ENCODE measurements around the gene WDR64. TPM values are rescaled to one million over a fixed set of nuclear protein-coding genes. Genes with fewer than 3 reads are reported as not detected.
A peak's percentile ranks its signal among the peaks of the same experiment; 100 is the strongest.

The WDR64 gene
- total RNA-seq, 1 experiment from 2014 or later = not detected

DNA sequence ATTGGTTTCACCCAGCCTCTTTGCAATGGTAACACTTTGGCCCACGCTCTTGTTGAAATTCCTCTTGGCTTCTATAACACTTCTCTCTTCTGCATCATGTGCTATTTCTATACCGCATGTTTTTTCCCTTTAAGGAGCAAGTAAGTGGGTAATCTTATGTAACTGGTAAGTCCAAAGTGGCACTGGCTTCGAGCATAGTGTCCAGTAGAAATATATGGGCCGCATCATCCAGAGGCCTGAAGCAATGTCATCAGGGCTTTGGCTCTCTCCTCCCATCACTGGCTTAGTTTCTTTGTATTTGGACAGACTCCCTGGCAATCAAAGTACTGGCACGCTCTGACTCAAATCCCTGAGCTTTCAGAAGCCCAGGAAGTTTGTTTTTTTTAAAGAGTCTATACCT lies 29.4 kb upstream of the WDR64 start:
- ChIA-PET POLR2A (interaction anchor here (0.8 to 5.0 kb wide), 5 partner anchors 10 to 214 kb away, joined by 3 to 35 read pairs (median 3); no protein-coding TSS in a partner anchor), CTCF (interaction anchor here (0.8 to 9.5 kb wide), 6 partner anchors 10 to 791 kb away, joined by 3 to 173 read pairs (median 4); partner anchors contain the start of gene KMO)
- H3K9me3 Mint-ChIP-seq (ENCODE audit: unreplicated experiment) = no peaks in the 10 kb centered on the region
- H3K4me1 Mint-ChIP-seq (ENCODE audit: insufficient read depth, unreplicated experiment) = peaks cover 30% of the 10 kb centered on the region
- no peak for DNase-seq (ENCODE audit: unreplicated experiment)
- H3K36me3 Mint-ChIP-seq (ENCODE audit: insufficient read depth, unreplicated experiment) = peaks cover 56% of the 10 kb centered on the region
- no peaks in the 10 kb centered on the region for H3K27me3 Mint-ChIP-seq (ENCODE audit: insufficient read depth, unreplicated experiment)
- no peak for TF ChIP-seq CTCF (IDR thresholded peaks at IDR 0.05; ENCODE audit: unreplicated experiment)
- BruUV-seq (replicated peaks) = no TSS peak
- intact Hi-C loops (cut with micrococcal nuclease) = no loop called here
- no peak overlapping the region for H3K4me3 Mint-ChIP-seq (ENCODE audit: unreplicated experiment)
- no peak overlapping the region for H3K27ac Mint-ChIP-seq (ENCODE audit: low read depth, unreplicated experiment)

DNA sequence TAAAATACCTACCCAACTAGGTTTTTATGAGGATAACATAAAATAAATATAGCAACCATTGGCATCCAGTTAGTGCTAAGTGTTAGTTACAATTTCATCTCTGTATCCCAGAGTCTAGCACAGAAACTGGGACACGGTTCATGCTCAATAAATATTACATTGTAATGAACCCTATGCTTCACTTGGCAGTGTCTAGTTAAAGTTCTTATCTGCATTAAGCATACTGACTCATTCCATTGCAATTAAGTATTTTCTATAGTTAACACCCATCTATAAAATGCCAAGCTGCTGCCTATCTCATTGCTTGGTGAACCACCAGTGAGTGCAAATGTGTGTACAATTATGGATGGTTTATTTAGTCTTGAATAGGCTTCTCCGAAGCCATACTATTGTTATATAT lies 27.1 kb upstream of the WDR64 start:
- POLR2A ChIA-PET = interaction anchor here (0.6 to 3.4 kb wide), 7 partner anchors 9 to 361 kb away, joined by 3 to 39 read pairs (median 5); partner anchors contain the start of genes CHML and OPN3
- no peaks in the 10 kb centered on the region for H3K9me3 Mint-ChIP-seq (ENCODE audit: unreplicated experiment)
- CTCF ChIA-PET = interaction anchor here (1.3 to 9.5 kb wide), 5 partner anchors 12 to 223 kb away, joined by 3 to 173 read pairs (median 5); partner anchors contain the start of gene EXO1
- intact Hi-C loops (cut with micrococcal nuclease) = loop anchor here (5.0 kb wide), 1 partner anchor 658 kb away; no protein-coding TSS in a partner anchor
- H3K36me3 Mint-ChIP-seq (ENCODE audit: insufficient read depth, unreplicated experiment) = peaks cover 76% of the 10 kb centered on the region
- DNase-seq (ENCODE audit: unreplicated experiment) = no peak
- H3K27ac Mint-ChIP-seq (ENCODE audit: low read depth, unreplicated experiment) = no peak overlapping the region
- H3K4me3 Mint-ChIP-seq (ENCODE audit: unreplicated experiment) = no peak overlapping the region
- no TSS peak for BruUV-seq (replicated peaks)
- peaks cover 44% of the 10 kb centered on the region for H3K4me1 Mint-ChIP-seq (ENCODE audit: insufficient read depth, unreplicated experiment)
- no peaks in the 10 kb centered on the region for H3K27me3 Mint-ChIP-seq (ENCODE audit: insufficient read depth, unreplicated experiment)
- TF ChIP-seq CTCF (IDR thresholded peaks at IDR 0.05; ENCODE audit: unreplicated experiment) = no peak

GRCh38 chr1:241627453-241628259 lies 24.4 kb upstream of the WDR64 start:
- CTCF ChIA-PET = interaction anchor here (0.5 to 9.5 kb wide), 28 partner anchors 10 to 895 kb away, joined by 3 to 173 read pairs (median 6); partner anchors contain the start of genes CHML, KMO and OPN3
- H3K4me1 Mint-ChIP-seq (ENCODE audit: insufficient read depth, unreplicated experiment) = peaks cover 58% of the 10 kb centered on the region
- no TSS peak for BruUV-seq (replicated peaks)
- H3K36me3 Mint-ChIP-seq (ENCODE audit: insufficient read depth, unreplicated experiment) = peaks cover 85% of the 10 kb centered on the region
- no peaks in the 10 kb centered on the region for H3K27me3 Mint-ChIP-seq (ENCODE audit: insufficient read depth, unreplicated experiment)
- H3K4me3 Mint-ChIP-seq (ENCODE audit: unreplicated experiment) = no peak overlapping the region
- POLR2A ChIA-PET = interaction anchor here (0.6 to 3.4 kb wide), 16 partner anchors 10 to 220 kb away, joined by 3 to 39 read pairs (median 6); partner anchors contain the start of genes CHML, EXO1, FH and KMO
- H3K27ac Mint-ChIP-seq (ENCODE audit: low read depth, unreplicated experiment) = peak overlapping the region; percentile 52
- intact Hi-C loops (cut with micrococcal nuclease) = loop anchor here (1.0 to 5.0 kb wide), 6 partner anchors 16 to 739 kb away; no protein-coding TSS in a partner anchor
- peak; percentile 80 for TF ChIP-seq CTCF (IDR thresholded peaks at IDR 0.05; ENCODE audit: unreplicated experiment)
- no peaks in the 10 kb centered on the region for H3K9me3 Mint-ChIP-seq (ENCODE audit: unreplicated experiment)
- peak; percentile 92 for DNase-seq (ENCODE audit: unreplicated experiment)

GRCh38 chr1:241630005-241630404 lies 22.1 kb upstream of the WDR64 start:
- no TSS peak for BruUV-seq (replicated peaks)
- intact Hi-C loops (cut with micrococcal nuclease) = no loop called here
- POLR2A ChIA-PET = interaction anchor here (1.2 to 2.1 kb wide), 10 partner anchors 9 to 218 kb away, joined by 3 to 19 read pairs (median 6); partner anchors contain the start of genes CHML, EXO1, FH and OPN3
- Mint-ChIP-seq H3K9me3 (ENCODE audit: unreplicated experiment) (no peaks in the 10 kb centered on the region), H3K4me3 (ENCODE audit: unreplicated experiment) (no peak overlapping the region), H3K27ac (ENCODE audit: low read depth, unreplicated experiment) (peak overlapping the region; percentile 52), H3K4me1 (ENCODE audit: insufficient read depth, unreplicated experiment) (peaks cover 52% of the 10 kb centered on the region), H3K36me3 (ENCODE audit: insufficient read depth, unreplicated experiment) (peaks cover 92% of the 10 kb centered on the region), H3K27me3 (ENCODE audit: insufficient read depth, unreplicated experiment) (no peaks in the 10 kb centered on the region)
- CTCF ChIA-PET = interaction anchor here (0.7 to 2.1 kb wide), 11 partner anchors 10 to 742 kb away, joined by 3 to 14 read pairs (median 4); partner anchors contain the start of genes CHML, KMO and OPN3
- no peak for TF ChIP-seq CTCF (IDR thresholded peaks at IDR 0.05; ENCODE audit: unreplicated experiment)
- no peak for DNase-seq (ENCODE audit: unreplicated experiment)
